NCI-H1694 (cell line): ENCODE results near the gene TMTC1.

Experiments
- DNase-seq: peaks from one replicate; lab custom pipeline; 2025; lab: John Stamatoyannopoulos, UW

Gene TMTC1

GRCh38 chr12:29616664-29617406, 166.9 kb downstream of the TMTC1 start:
- DNase-seq, result no peak

DNA sequence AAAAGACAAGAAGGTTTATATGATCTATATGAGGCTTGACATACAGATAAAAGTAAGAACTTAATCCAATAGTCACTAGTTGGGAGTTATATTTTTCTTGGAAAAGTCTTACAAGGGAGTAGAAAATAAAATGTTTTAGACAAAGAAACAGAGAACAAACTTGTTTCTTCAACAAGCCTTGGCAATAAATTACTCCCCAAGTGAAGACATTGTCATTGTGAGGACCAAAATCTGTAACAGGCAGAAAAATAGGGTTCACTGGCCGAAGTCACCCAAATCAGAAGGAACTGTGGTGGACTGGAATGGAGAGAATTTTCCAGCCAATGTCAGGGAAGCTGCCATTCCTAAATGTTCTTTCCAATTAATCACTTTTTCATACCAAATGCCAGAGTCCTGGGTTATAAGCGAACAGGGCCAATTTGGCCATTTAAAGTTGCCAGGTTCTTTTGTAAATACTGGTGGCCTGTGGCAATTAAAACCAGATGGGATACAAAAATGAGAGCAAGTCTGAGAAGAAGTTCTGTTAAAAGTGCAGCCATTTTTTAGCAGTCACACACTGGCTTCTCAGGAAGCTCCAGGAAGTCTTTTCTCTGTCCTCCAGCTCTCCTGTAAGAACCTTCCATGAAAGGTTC, 168.9 kb downstream of the TMTC1 start:
- no peak for DNase-seq

- DNase-seq, result no peak
Measured at GRCh38 chr12:29612912-29613311, 170.8 kb downstream of the TMTC1 start.

DNA sequence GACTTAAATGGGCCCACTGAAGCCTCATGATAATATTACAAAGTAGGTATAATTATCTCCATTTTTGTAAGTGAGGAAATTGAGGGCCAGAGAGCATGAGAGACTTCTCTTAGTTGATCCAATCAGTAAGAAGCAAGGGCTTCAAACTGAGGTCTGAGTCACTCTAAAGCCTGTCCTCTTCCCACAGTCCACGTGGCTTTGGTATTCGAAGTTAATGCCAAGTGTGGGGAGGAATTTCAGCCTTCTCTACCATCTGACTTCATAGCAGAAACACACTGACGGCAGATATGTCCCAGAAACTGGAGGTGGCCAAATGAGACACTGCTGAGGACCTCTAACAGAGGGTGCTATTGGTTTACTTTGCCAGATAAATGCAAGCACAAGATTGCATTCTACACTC, 171.8 kb downstream of the TMTC1 start:
- no peak for DNase-seq

DNA sequence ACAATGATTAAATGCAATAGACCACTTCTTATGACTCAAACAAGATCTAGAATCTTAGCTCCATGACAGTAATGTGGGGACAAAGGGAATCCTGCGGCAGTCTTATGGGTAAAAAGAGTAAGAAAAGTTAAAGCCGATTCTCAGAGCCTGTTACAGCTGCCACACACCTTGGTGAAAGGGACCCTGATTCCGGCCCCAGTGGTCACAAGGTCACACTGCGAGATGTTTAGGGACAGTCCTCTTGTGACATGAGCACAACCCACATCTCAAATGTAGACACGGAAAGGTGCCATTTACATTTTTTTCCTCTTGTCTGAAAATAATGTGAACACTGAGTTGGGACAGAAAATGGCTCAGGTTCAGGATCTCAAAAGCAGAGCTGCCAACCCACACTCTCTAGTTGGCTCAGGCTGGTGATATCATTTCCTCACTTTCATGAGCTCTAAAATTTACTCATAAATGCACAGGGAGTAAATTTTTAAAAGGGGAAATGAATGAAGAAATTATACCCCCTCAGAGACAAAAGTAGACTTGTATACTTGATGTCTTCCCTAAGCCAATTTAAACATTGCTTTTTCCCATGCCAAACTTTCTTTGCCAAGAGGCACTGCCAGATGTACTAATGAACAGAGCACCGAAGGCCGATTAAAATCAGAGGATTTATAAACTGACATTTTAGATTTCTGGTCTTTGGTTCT, 173.1 kb downstream of the TMTC1 start:
- DNase-seq, result no peak

GRCh38 chr12:29609431-29610215, 174.1 kb downstream of the TMTC1 start:
- no peak for DNase-seq

GRCh38 chr12:29608581-29608980, 175.2 kb downstream of the TMTC1 start:
- no peak for DNase-seq

GRCh38 chr12:29599381-29599780, 184.4 kb downstream of the TMTC1 start:
- DNase-seq, result no peak

GRCh38 chr12:29595071-29595755, 188.5 kb downstream of the TMTC1 start:
- DNase-seq, result no peak

DNA sequence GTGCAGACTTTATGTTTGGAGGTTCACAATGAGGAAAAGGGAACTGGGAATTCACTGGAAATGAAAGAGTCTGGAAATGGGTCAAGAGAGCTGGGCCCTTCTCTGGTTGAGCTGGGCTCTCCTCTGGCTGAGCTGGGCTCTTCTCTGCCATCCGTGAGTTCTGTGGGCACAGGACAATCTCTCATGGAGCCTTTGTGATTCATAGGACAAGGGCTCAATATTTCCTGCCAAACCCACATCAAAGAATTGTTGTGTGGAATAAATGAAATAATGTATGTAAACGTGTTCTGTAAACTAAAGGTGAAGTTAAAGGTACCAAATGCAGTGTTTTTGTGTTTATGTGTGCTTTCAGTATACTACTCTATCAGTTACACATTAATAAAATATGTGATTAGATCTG, 190.7 kb downstream of the TMTC1 start:
- DNase-seq, result no peak

- DNase-seq, result no peak
Measured at GRCh38 chr12:29591140-29592020, 192.4 kb downstream of the TMTC1 start.

- DNase-seq, result no peak
Measured at GRCh38 chr12:29589851-29590250, 193.9 kb downstream of the TMTC1 start.

GRCh38 chr12:29589286-29589820, 194.4 kb downstream of the TMTC1 start:
- no peak for DNase-seq

DNA sequence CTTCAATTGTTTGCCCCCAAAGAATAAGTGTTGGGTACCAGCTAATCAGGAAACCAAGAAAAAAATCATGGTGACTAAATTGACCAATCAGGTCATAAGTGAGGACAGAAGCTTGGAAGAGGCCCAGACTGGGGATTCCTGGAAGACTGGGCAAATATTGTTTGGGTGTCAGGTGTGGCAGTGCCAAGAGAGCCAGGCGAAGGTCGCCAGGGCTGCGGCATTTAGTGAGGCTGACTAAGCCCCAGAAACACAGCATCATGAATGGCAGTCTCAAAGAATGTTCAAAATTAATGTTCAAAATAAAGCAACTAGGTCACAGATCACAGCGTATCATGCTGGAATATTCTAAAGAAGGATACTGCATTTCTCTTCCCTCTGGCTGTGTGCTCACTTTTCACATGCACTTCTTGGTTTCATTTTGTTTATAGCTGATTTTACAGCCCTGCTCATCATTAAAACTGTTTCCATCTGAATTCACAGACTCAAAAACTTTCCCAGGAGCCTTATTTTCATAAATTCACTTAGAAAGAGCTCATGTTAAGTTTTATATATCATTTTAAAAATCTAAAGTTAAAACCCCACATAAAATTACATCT, 201.0 kb downstream of the TMTC1 start:
- DNase-seq, result no peak

DNA sequence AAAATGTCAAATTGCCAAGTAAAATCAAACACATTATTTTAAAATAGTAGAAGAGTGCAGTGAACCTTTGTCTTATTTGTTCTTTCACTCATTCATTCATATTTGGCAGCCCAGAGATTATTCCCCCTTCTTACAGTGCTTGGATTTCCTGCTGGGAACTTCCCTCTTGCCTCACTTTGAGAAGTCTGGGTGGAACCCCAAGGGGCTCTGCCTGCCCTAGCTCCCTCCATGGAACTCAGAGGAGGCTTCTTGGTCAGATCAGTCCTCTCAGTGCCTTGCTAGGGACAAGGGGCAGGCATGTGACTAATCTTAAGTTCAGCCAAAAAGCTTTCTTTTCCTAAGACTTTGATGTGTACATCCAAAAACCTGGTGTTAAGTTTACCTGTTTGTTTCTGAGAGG, 201.6 kb downstream of the TMTC1 start:
- no peak for DNase-seq

DNA sequence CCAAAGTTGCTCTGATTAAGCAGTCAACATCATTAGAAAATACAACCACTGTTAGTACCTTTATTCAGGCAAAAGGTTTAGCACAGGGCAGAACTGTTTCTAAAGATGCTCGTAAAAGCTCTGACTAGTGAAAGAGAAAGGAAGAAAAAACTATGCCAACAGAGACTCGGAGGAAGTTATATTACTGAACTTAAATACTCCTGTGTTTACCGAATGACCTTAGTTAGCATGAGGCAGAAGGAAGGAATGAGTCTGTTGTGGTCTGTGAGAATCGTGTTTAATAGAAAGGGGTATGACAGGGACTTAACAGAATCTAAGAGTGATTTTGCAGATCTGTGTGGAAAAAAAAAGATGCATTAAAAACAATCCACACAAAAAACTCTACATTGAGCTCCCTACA, 202.1 kb downstream of the TMTC1 start:
- no peak for DNase-seq

DNA sequence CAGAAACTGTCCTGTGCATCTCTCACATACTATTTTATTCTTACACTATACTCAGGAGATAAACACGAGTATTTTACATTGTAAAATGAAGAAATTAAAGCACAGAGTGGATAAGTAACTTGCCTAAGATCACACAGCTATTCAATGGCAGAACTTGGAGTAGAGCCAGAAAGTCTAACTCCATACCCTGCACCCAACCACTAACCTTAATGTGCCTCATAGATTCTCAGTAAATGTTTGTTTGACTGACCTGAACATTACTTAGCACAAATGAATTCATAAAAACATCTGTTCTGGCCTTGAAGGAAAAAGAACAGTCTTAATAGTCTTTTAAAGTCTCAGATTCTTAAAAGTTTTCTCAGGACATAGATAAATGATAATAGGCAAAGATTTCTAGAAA, 202.8 kb downstream of the TMTC1 start:
- DNase-seq, result no peak

DNA sequence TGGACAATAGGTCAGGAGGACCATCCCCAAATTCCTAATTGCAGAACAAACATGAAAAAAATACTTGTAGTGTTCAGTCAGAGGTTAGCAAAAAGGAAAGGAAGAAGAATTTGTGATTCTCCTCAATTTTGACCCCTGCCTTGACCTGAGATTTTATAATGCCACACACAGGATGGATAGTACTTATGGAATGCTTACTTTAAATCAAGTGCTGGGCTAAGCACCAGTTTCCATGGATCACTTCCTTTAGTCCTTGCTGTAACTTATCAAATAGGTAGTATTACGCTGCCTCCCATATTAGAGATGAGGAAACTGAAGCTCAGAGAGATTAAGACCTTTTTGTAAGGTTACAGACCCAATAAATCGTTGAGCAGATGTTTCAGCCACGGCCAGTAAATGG, 205.0 kb downstream of the TMTC1 start:
- no peak for DNase-seq

DNA sequence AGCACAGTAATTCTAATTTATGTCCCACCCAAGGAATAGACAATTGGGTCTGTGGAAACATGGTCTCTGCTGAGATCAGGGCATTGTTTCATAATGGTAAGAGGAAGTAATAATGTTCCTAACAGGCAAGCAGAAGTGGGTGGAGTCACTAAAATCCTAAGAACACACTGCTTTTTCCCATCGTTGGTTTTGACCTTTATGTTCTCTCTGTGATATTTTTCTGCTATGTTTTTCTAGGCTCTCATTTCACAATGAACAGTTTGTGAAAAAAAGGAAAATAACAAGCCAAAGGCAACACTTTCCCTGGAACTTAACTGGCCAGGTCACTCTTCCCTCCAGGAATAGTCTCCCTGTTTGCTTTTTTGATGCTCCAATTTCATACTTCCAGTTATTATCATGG, 205.7 kb downstream of the TMTC1 start:
- no peak for DNase-seq

- DNase-seq, result no peak
Measured at GRCh38 chr12:29574500-29574899, 209.2 kb downstream of the TMTC1 start.
